Measurements from ENCODE around the gene ZDHHC7. TPM values are rescaled to one million over a fixed set of nuclear protein-coding genes. Genes with fewer than 3 reads are reported as not detected.

ZDHHC7 gene
- total RNA-seq, 1 donor from 2014 or later: 61.4 TPM

DNA sequence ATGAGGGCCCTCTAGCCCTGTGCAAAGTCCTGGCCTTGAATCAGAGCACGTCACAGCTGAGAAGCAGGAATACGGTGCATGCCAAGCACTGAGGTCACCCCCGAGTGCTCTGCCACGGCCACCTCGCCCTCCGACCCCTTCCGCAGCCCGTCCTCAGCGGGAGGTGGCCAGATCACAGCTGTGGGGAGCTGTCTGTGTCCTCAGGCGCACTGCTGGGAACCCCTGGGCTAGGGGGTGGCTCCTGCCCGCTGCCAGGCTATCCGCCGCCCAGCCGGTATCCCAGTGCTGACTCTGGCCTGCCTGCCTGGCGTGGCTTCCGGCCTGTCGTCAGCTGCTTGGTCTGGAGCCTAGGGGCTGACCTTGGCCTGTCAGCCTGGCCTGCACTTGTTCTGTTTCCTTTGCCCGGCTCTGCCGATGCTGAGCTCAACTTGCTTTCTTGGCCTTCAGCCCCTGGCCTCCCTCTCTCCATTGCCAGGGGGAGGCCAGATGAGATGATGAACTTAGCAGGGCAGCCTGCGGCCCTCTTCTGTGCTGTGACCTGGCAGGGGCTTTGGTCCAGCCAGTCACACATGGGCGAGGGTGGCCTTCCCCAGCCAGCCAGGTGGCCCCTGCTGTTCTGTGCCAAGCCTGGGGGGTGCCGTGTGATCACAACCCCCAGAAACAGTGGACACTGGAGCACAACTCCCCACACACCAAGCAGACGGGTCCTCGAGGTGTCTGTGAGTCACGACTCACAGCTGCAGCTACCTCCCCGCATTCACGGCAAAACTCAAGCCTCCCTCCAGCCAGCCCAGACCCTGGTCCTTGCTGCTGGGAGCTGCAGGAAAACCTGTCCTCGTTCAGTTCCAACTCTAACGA lies 77.3 kb downstream of the ZDHHC7 start:
- no peak for DNase-seq (ENCODE audit: low read depth)
- TF ChIP-seq, protein P1, sequence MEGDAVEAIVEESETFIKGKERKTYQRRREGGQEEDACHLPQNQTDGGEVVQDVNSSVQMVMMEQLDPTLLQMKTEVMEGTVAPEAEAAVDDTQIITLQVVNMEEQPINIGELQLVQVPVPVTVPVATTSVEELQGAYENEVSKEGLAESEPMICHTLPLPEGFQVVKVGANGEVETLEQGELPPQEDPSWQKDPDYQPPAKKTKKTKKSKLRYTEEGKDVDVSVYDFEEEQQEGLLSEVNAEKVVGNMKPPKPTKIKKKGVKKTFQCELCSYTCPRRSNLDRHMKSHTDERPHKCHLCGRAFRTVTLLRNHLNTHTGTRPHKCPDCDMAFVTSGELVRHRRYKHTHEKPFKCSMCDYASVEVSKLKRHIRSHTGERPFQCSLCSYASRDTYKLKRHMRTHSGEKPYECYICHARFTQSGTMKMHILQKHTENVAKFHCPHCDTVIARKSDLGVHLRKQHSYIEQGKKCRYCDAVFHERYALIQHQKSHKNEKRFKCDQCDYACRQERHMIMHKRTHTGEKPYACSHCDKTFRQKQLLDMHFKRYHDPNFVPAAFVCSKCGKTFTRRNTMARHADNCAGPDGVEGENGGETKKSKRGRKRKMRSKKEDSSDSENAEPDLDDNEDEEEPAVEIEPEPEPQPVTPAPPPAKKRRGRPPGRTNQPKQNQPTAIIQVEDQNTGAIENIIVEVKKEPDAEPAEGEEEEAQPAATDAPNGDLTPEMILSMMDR (conservative IDR thresholded peaks at IDR 0.05; ENCODE audit: low read depth, low read length): no peak
- no peak overlapping the region for H3K4me3 ChIP-seq (ENCODE audit: low read depth, low read length)

DNA sequence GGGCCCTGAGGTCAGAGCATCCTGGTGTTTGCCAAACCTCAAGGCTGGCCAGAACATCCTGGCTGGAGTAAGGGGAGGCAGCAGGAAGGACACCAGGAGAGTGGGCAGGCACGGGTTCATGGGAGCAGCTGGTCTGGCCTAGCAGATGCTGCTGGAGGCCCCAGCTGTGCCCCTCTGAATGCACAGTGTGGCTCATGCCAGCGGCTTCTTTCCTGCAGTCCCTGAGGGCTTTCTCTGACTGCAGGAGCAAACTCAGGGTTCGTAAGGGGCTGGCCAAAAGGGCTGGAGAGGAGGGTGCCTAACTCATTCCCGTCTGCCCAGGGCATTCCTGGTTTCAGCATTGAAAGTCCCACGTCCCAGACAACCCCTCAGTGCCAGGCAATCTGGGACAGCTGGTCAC lies 78.7 kb downstream of the ZDHHC7 start:
- no peak for DNase-seq (ENCODE audit: low read depth)
- H3K4me3 ChIP-seq (ENCODE audit: low read depth, low read length): no peak overlapping the region
- TF ChIP-seq, protein P1 (conservative IDR thresholded peaks at IDR 0.05; ENCODE audit: low read depth, low read length): no peak

- H3K4me3 ChIP-seq (ENCODE audit: low read depth, low read length): no peak overlapping the region
- DNase-seq (ENCODE audit: low read depth): no peak
- TF ChIP-seq, protein P1 (conservative IDR thresholded peaks at IDR 0.05; ENCODE audit: low read depth, low read length): no peak
Measured at GRCh38 chr16:84931506-84931905, 79.8 kb downstream of the ZDHHC7 start.

- no peak for DNase-seq (ENCODE audit: low read depth)
- TF ChIP-seq, protein P1 (conservative IDR thresholded peaks at IDR 0.05; ENCODE audit: low read depth, low read length): no peak
- H3K4me3 ChIP-seq (ENCODE audit: low read depth, low read length): no peak overlapping the region
Measured at GRCh38 chr16:84931107-84931494, 80.2 kb downstream of the ZDHHC7 start.

- no peak overlapping the region for H3K4me3 ChIP-seq (ENCODE audit: low read depth, low read length)
- TF ChIP-seq, protein P1 (conservative IDR thresholded peaks at IDR 0.05; ENCODE audit: low read depth, low read length): no peak
- DNase-seq (ENCODE audit: low read depth): no peak
Measured at GRCh38 chr16:84930298-84931106, 80.8 kb downstream of the ZDHHC7 start.

DNA sequence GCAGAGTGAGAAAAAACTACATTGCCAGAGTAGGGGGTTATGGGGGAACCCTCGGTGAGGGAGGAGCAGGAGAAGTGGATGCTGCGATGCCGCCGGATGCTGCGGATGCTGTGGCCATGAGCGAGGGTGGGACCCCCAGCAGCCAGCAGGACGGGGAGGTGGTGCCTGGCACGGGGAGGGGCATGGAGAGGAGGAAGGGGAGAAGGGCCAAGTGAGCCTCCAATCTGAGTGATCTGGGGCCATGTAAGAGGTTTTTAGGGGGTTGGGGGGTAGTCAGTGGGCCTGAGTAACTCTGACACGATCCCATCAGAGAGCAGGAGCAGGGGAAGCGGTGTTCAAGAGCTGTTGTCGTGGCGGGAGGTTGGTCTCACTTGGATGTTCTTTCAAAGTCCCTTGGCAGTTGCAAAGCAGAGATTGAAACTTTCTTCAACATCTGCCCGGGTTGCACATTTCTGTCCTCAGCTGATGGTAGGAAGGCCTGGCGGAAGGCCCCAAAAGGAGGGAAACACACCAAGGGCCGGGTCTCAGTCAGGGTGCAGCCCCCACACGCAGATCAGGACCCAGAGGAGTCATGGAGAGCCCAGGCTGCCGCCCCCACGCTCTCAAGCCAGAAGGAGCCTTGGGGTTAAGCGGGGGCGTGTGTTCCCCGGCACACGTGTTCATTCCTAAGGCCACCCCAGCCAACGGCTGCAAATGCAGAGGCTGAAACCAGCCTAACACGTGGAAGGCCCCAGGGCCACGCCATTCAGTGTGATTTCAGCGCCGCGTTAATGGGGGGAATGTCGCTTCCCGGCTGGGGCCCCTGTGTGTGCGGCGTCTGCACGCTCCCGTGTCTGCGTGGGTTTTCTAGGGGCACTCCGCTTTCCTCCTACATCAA lies 81.7 kb downstream of the ZDHHC7 start:
- DNase-seq (ENCODE audit: low read depth): no peak
- H3K4me3 ChIP-seq (ENCODE audit: low read depth, low read length): no peak overlapping the region
- TF ChIP-seq, protein P1 (conservative IDR thresholded peaks at IDR 0.05; ENCODE audit: low read depth, low read length): no peak
